ENCODE data around the gene DSCAML1.
A peak's percentile ranks its signal among the peaks of the same experiment; 100 is the strongest.

Gene DSCAML1

GRCh38 chr11:117443266-117444186 lies 353.5 kb downstream of the DSCAML1 start:
- Histone ChIP-seq H3K4me2 (ENCODE audit: low read length) (no peak overlapping the region), H3K79me2 (ENCODE audit: low read length) (no peaks in the 10 kb centered on the region)
- TF ChIP-seq CTCF (IDR thresholded peaks at IDR 0.05; ENCODE audit: low read depth, low read length) (peak; percentile 50), EZH2phosphoT487 (IDR thresholded peaks at IDR 0.05; ENCODE audit: low read depth) (no peak)

GRCh38 chr11:117442869-117443239 lies 354.2 kb downstream of the DSCAML1 start:
- Histone ChIP-seq H4K20me1 (ENCODE audit: insufficient read depth, low read length) (no peaks in the 10 kb centered on the region), H3K4me1 (ENCODE audit: low read length) (peaks cover 6% of the 10 kb centered on the region; the same call in 1 of the 2 replicates), H2AFZ (ENCODE audit: low read depth, low read length) (no peak overlapping the region), H3K36me3 (replicated peaks; ENCODE audit: low read depth, low read length) (no peaks in the 10 kb centered on the region), H3K4me3 (ENCODE audit: low read length) (no peak overlapping the region), H3K27ac (ENCODE audit: low read length) (no peak overlapping the region), H3K27me3 (ENCODE audit: low read depth, low read length) (no peaks in the 10 kb centered on the region), H3K79me2 (ENCODE audit: low read length) (no peaks in the 10 kb centered on the region), H3K4me2 (ENCODE audit: low read length) (no peak overlapping the region), H3K9ac (ENCODE audit: low read length) (no peak overlapping the region), H3K9me3 (ENCODE audit: insufficient read depth, low read length) (no peaks in the 10 kb centered on the region)
- TF ChIP-seq CTCF (IDR thresholded peaks at IDR 0.05; ENCODE audit: low read depth, low read length) (no peak), EZH2phosphoT487 (IDR thresholded peaks at IDR 0.05; ENCODE audit: low read depth) (no peak)

More at GRCh38 chr11:117443266-117444186, 353.5 kb downstream of the DSCAML1 start:
- Histone ChIP-seq H3K9me3 (ENCODE audit: insufficient read depth, low read length) (no peaks in the 10 kb centered on the region), H3K4me3 (ENCODE audit: low read length) (no peak overlapping the region), H3K27ac (ENCODE audit: low read length) (no peak overlapping the region), H2AFZ (ENCODE audit: low read depth, low read length) (no peak overlapping the region), H3K4me1 (ENCODE audit: low read length) (peaks cover 6% of the 10 kb centered on the region; the same call in 1 of the 2 replicates), H3K36me3 (replicated peaks; ENCODE audit: low read depth, low read length) (no peaks in the 10 kb centered on the region), H3K9ac (ENCODE audit: low read length) (no peak overlapping the region), H4K20me1 (ENCODE audit: insufficient read depth, low read length) (no peaks in the 10 kb centered on the region), H3K27me3 (ENCODE audit: low read depth, low read length) (no peaks in the 10 kb centered on the region)

- peaks cover 6% of the 10 kb centered on the region; the same call in 1 of the 2 replicates for H3K4me1 ChIP-seq (ENCODE audit: low read length)
- H3K9ac ChIP-seq (ENCODE audit: low read length) = no peak overlapping the region
- no peaks in the 10 kb centered on the region for H3K9me3 ChIP-seq (ENCODE audit: insufficient read depth, low read length)
- no peaks in the 10 kb centered on the region for H3K27me3 ChIP-seq (ENCODE audit: low read depth, low read length)
- H3K4me2 ChIP-seq (ENCODE audit: low read length) = no peak overlapping the region
- H3K79me2 ChIP-seq (ENCODE audit: low read length) = no peaks in the 10 kb centered on the region
- H3K4me3 ChIP-seq (ENCODE audit: low read length) = no peak overlapping the region
- H3K36me3 ChIP-seq (replicated peaks; ENCODE audit: low read depth, low read length) = no peaks in the 10 kb centered on the region
- no peaks in the 10 kb centered on the region for H4K20me1 ChIP-seq (ENCODE audit: insufficient read depth, low read length)
- no peak for TF ChIP-seq EZH2phosphoT487 (IDR thresholded peaks at IDR 0.05; ENCODE audit: low read depth)
- TF ChIP-seq CTCF (IDR thresholded peaks at IDR 0.05; ENCODE audit: low read depth, low read length) = no peak
- H2AFZ ChIP-seq (ENCODE audit: low read depth, low read length) = no peak overlapping the region
- no peak overlapping the region for H3K27ac ChIP-seq (ENCODE audit: low read length)
These were observed 354.8 kb downstream of the DSCAML1 start for GRCh38 chr11:117442049-117442868.
